ENCODE results near the gene TFAP2D.

DNA sequence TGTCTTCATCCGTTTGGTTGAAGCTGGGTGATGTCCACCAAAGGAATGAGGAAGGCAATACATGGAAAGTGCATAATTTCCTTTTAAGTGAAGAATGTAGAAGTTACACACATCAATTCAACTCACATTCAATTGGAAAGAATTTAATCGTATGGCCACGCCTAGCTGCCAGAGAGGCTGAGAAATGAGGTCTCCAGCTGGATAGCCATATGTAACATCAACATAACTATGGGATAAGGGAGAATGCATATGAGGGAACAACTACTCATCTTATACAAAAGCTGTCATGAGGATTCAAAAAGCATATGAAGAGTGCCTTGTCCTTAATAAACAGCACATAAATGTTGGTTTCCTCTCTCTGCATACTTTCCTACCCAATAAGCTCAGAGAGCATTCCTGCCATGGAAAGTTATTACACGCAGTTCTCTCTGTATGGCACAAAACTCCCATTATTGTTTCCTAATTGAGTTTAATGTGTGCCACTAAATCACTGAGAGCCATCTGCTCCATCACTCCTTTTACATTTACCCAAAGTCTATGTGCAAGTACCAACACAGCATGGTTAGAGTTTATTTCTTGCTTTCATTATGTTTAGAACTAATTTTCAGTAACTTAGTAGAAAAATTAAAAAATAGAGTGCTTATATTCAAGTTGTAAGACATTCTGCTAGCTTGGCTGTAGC, 21.4 kb upstream of the TFAP2D start:
- TF ChIP-seq CTCF (IDR thresholded peaks at IDR 0.05 in 8 of 11, conservative IDR thresholded peaks at IDR 0.05 in 3 of 11): no peak
- TF ChIP-seq POLR2A (IDR thresholded peaks at IDR 0.05): no peak
- TF ChIP-seq POLR2AphosphoS5 (IDR thresholded peaks at IDR 0.05): no peak
